ENCODE results near the gene CD74.
"Not testable (repeated sequence)": the region's sequence is repeated elsewhere in the genome, so short reads cannot be mapped to it uniquely, and the experiment has no call there.

CD74 gene

DNA sequence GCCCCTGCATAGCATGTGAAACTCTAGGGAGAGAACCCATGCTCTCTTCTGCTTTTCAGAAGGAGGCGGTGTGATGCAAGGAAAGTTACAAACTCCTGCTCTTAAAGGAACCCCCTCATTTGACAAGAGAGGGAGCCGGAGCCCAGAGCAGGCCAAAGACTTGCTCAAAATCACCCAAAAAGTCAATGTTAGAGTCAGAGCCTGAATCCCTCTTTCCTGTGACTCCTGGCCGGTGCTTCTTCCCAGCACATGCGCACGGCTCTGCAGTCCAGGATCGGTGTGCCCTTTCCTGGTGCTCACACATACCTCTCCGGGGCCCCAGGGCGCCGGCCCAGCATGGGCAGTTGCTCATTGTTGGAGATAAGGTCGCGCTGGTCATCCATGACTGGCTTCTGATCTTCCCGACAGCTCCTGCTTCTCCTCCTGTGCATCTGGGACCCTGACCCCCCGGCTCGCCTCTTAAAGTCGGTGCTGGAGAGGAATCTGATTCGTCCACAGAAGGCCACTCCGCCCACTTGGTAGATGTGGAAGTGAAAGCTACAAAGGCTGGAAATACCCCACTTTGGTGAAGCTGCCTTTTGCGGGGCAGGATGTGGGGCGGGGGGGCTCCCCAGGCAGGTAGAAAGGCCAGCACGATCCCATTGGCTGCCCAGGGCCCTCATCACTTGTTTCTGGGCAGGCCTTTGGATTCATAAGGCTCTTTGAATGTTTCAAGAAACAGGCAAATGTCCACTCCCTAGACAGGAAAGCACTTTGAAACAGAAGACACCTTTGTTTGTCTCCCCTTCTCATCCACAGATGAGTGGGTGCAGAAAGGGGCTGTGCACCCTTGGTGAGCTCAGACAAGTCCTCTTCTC is at the start of gene CD74:
TSS of gene CD74 (minus strand) at position 592 of the 857 bp plus-strand sequence. CDS start at position 431, 161 bp downstream.
- no peak for DNase-seq (ENCODE audit: low read depth)
- peak within 1 kb of the TSS; percentile 11 for H3K4me3 ChIP-seq (ENCODE audit: low read depth, low read length)

DNA sequence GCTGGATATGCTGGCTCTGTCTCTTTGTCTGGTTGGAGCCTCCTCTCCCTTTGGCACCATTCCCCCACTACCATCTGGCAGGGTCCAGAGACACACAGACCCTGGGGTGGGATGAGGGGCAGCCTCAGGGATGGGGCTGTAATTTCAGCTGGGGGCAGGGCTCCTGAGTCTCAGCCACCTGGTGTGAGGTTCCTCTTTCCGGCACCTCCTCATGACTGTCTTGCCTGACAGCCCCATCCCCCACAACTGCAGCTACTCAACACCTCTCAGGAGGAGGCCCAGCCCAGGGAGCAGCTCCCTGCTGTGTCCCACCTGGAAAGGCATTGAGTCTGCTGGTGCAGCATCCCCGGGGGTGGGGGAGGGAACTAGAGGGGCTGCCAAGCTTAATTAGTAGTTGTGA is 48.5 kb upstream of the CD74 start:
- no peak for DNase-seq (ENCODE audit: low read depth)
- no peak overlapping the region for H3K4me3 ChIP-seq (ENCODE audit: low read depth, low read length)

DNA sequence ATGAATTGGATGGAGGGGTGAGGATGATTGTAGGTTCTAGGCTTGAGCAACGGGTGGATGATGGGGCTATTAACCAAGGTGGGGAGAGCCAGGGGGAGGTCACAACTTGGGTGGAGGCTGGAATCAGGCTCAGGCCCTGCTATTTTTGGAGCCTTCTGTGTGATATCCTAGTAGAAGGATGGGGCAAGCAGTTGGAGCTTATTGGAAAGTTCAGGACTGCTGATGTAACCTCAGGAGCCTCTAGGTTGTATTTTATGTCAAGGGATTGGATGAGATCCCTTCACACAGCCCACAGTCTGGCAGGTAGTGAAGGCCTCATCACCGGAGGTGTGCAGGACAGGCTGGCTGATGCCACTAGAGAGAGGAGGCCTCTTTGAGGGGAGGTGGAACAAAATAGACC is 48.1 kb upstream of the CD74 start:
- no peak overlapping the region for H3K4me3 ChIP-seq (ENCODE audit: low read depth, low read length)
- no peak for DNase-seq (ENCODE audit: low read depth)

- DNase-seq (ENCODE audit: low read depth), result no peak
- no peak overlapping the region for H3K4me3 ChIP-seq (ENCODE audit: low read depth, low read length)
Observed at GRCh38 chr5:150458802-150459557, 46.3 kb upstream of the CD74 start.

DNA sequence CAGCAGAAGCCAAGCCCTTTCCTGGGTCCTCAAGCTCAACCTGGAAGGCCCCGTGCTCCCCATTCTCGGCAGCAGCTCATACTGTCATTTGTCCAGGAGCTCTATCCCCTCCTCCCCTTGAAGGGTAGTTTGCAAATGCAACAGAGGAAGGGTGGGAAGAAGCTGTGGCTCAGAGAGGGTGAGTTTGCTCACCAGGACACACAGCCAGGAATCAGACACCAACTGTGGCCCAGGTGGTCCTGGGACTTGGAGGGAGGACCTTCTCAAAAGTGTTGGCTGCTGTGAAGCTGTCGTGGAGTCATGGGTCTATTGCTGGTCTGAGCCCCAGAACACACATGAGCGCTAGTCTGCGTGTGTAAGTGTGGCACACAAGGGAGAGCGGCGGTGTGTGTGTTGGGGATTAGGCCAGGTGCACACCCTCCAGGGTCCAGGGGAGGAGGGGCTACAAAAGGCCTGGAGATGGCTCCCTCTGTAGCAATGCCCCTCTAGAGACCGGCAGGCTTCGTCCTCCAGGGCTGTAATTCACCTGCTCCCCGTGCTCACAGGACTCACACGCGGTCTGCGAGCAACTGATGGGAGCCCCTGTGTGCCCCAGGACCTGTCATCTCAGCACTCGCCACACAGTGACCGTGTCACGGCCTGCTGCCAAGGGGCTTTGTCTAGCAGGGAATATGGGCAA is 45.0 kb upstream of the CD74 start:
- no peak for DNase-seq (ENCODE audit: low read depth)

DNA sequence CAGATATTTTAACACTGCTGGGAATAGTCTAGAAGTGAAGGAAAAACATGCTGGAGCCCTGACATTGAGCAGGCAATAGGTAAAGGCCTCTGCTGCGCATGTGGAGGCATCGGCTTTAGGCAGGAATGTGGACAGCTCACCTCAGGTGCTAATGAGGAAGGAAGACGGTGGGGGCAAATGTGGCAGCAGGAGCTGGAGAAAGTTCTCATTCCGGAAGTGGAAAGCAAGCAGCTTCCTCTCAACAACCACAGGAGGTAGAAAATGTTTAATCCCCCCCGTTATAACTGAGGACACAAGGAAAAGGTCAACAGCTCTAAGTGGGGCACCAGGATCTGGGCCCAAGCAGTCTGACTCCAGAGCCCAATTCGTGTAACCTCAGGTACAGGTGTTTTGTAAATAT is 44.4 kb upstream of the CD74 start:
- no peak overlapping the region for H3K4me3 ChIP-seq (ENCODE audit: low read depth, low read length)
- DNase-seq (ENCODE audit: low read depth), result no peak

More for the DNA sequence above, 45.0 kb upstream of the CD74 start:
- no peak overlapping the region for H3K4me3 ChIP-seq (ENCODE audit: low read depth, low read length)

GRCh38 chr5:150454492-150455229 is 42.0 kb upstream of the CD74 start:
- H3K4me3 ChIP-seq (ENCODE audit: low read depth, low read length), result no peak overlapping the region

GRCh38 chr5:150454027-150454426 is 41.3 kb upstream of the CD74 start:
- DNase-seq (ENCODE audit: low read depth); H3K4me3 ChIP-seq (ENCODE audit: low read depth, low read length): not testable (repeated sequence)

More at GRCh38 chr5:150454492-150455229, 42.0 kb upstream of the CD74 start:
- DNase-seq (ENCODE audit: low read depth), result no peak

DNA sequence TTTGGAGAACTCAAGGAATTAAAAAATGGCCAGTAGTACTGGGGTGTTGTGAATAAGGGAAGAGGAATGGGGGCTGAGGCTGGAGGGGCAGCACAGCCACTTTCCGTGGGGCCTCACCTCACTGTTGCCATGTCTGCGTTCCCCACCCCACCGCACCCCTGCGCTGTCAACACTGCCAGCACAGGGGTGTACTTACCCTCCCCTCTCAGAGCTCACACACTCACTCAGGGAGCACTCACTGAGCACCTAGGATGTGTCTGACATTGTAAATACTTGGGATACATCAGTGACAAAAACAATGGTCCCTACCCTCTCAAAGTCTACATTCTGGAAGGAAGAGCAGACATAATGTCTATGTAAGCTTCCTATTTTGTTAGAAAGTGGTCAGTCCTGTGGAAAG is 40.2 kb upstream of the CD74 start:
- no peak overlapping the region for H3K4me3 ChIP-seq (ENCODE audit: low read depth, low read length)
- DNase-seq (ENCODE audit: low read depth), result no peak

DNA sequence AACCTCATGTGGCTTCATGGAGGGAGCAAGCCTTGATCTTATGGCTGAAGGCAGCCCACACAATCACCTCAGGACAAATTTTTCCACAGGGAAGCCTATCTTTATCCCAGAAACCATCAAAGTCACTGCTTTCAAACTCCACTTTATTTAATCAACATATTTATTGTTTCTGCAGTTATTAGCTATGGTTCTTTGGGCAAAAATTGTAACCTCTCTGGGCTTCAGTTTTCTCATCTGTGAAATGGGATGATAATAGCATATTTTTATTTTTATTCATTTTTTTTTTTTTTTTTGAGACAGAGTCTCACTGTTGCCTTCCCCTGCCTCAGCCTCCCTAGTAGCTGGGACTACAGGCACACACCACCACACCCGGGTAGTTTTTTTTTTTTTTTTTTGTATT is 38.9 kb upstream of the CD74 start:
- DNase-seq (ENCODE audit: low read depth), result no peak
- no peak overlapping the region for H3K4me3 ChIP-seq (ENCODE audit: low read depth, low read length)

- DNase-seq (ENCODE audit: low read depth), result peak; percentile 76
- H3K4me3 ChIP-seq (ENCODE audit: low read depth, low read length), result peak within 1 kb of the TSS; percentile 95
Observed at GRCh38 chr5:150449517-150450339, 37.0 kb upstream of the CD74 start, which contains the start of gene RPS14. Gene RPS14 (minus strand): TSS chr5:150449739. CDS start chr5:150447733, 2,006 bp downstream.

DNA sequence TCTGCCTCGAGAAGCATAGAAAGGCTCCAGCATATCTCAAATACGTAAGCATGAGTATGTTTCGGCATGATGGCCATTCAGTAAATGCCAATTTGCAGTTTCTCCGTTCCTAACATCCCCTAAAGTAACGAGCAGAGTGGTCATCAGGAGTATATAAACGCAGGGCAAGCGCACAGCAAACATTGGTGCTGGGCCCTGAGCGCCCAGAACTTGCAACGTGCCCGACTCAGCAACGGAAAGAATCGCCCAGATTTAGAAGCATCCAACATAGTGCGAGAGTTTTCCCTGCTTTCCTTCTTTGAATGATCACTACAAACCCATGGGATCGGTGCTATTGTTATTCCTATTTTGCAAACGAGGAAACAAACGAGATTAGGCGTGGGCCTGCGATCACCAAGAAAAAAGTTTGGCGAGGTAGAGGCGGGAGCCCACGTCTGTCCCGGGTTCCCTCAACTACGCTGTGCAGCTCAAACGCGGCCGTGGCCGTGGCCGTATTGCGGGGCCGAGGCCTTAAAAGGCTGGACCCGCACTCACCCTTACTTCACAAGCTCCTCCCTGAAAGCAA is 36.3 kb upstream of the CD74 start:
- peak overlapping the region; percentile 95 for H3K4me3 ChIP-seq (ENCODE audit: low read depth, low read length)
- no peak for DNase-seq (ENCODE audit: low read depth)

DNA sequence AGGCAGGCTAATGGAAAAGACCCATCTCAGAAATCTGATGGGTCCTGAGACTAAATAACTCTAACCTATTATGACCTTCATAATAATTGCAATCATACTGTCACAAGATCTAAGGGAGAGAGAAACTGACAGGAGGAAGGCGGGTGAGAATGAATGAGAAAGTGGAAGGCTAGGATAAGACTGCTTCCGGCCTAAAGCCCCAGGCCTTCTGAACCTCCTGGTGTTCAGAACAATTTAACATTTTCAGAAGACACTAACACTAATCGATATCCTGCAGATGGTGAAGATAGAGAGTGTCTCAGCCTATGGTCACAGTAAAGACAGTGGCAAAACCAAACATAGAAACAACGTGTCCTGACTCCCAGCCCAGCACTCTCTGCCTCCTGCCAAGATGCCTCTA is 35.6 kb upstream of the CD74 start:
- peak overlapping the region; percentile 95 for H3K4me3 ChIP-seq (ENCODE audit: low read depth, low read length)
- DNase-seq (ENCODE audit: low read depth), result no peak

DNA sequence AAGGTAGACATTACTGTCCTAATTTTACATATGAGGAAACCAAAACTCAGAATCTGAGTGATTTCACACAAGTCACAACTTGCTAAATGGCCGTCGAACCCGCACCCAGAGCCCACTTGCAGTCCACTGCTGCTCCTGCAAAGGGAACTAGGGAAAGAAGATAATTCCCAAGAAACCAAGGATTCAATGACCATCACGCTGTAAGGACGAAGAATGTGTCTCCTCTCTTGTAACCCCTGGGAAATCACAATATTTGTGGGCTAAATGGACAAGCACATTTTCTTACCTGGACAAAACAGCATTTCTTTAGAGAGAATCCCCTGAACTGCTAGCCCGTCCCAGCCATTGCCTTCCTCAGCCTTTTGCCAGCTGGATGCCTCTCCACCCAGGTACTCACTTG is 34.5 kb upstream of the CD74 start:
- DNase-seq (ENCODE audit: low read depth), result no peak
- H3K4me3 ChIP-seq (ENCODE audit: low read depth, low read length), result no peak overlapping the region

- DNase-seq (ENCODE audit: low read depth), result no peak
- no peak overlapping the region for H3K4me3 ChIP-seq (ENCODE audit: low read depth, low read length)
Observed at GRCh38 chr5:150446583-150446982, 33.9 kb upstream of the CD74 start.

- DNase-seq (ENCODE audit: low read depth), result no peak
Observed at GRCh38 chr5:150446088-150446487, 33.4 kb upstream of the CD74 start.

GRCh38 chr5:150444770-150445169 is 32.1 kb upstream of the CD74 start:
- no peak for DNase-seq (ENCODE audit: low read depth)
- no peak overlapping the region for H3K4me3 ChIP-seq (ENCODE audit: low read depth, low read length)

More at GRCh38 chr5:150446088-150446487, 33.4 kb upstream of the CD74 start:
- H3K4me3 ChIP-seq (ENCODE audit: low read depth, low read length), result no peak overlapping the region
